ENCODE results near the gene ELMO1. TPM values are rescaled to one million over a fixed set of nuclear protein-coding genes. Genes with fewer than 3 reads are reported as not detected.

ELMO1 gene
- total and polyA plus RNA-seq, 10 of the 15 experiments (the other 5 are each of a cell fraction or from before 2014, with no cell fraction given) = 22.6 to 85.9 (median 56.6) TPM

DNA sequence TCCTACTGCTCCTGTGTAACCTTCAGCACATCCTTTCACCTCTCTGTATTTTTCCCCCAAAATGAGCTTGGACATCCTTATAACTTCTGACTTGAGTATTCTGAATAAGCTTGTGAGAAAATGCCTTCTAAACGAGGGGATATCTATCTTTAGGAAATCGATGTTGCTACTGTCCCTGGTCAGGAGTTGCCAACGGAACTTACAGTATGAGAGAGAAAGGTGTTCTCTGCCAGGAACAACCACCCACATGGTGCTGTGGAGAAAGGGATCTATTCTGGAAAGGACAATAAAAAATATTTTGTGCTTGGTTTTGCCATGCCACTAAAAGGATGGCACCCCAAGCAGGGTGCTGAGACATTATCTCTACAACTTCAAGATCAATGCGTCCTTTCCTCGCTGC, 537.8 kb downstream of the ELMO1 start:
- TF ChIP-seq, protein P1, sequence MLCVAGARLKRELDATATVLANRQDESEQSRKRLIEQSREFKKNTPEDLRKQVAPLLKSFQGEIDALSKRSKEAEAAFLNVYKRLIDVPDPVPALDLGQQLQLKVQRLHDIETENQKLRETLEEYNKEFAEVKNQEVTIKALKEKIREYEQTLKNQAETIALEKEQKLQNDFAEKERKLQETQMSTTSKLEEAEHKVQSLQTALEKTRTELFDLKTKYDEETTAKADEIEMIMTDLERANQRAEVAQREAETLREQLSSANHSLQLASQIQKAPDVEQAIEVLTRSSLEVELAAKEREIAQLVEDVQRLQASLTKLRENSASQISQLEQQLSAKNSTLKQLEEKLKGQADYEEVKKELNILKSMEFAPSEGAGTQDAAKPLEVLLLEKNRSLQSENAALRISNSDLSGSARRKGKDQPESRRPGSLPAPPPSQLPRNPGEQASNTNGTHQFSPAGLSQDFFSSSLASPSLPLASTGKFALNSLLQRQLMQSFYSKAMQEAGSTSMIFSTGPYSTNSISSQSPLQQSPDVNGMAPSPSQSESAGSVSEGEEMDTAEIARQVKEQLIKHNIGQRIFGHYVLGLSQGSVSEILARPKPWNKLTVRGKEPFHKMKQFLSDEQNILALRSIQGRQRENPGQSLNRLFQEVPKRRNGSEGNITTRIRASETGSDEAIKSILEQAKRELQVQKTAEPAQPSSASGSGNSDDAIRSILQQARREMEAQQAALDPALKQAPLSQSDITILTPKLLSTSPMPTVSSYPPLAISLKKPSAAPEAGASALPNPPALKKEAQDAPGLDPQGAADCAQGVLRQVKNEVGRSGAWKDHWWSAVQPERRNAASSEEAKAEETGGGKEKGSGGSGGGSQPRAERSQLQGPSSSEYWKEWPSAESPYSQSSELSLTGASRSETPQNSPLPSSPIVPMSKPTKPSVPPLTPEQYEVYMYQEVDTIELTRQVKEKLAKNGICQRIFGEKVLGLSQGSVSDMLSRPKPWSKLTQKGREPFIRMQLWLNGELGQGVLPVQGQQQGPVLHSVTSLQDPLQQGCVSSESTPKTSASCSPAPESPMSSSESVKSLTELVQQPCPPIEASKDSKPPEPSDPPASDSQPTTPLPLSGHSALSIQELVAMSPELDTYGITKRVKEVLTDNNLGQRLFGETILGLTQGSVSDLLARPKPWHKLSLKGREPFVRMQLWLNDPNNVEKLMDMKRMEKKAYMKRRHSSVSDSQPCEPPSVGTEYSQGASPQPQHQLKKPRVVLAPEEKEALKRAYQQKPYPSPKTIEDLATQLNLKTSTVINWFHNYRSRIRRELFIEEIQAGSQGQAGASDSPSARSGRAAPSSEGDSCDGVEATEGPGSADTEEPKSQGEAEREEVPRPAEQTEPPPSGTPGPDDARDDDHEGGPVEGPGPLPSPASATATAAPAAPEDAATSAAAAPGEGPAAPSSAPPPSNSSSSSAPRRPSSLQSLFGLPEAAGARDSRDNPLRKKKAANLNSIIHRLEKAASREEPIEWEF (IDR thresholded peaks at IDR 0.05; ENCODE audit: insufficient replicate concordance, low read depth, low read length) = no peak
- no peak for TF ChIP-seq CEBPB (IDR thresholded peaks at IDR 0.05; ENCODE audit: borderline replicate concordance in 1 of 2, low read depth in 2 of 2, low read length in 2 of 2)
- no peak for TF ChIP-seq ZNF622 (IDR thresholded peaks at IDR 0.05)
- no peak for TF ChIP-seq NFIC (IDR thresholded peaks at IDR 0.05; ENCODE audit: low read depth, low read length)
- TF ChIP-seq, protein P2, sequence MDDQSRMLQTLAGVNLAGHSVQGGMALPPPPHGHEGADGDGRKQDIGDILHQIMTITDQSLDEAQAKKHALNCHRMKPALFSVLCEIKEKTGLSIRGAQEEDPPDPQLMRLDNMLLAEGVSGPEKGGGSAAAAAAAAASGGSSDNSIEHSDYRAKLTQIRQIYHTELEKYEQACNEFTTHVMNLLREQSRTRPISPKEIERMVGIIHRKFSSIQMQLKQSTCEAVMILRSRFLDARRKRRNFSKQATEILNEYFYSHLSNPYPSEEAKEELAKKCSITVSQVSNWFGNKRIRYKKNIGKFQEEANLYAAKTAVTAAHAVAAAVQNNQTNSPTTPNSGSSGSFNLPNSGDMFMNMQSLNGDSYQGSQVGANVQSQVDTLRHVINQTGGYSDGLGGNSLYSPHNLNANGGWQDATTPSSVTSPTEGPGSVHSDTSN (IDR thresholded peaks at IDR 0.05; ENCODE audit: insufficient replicate concordance, low read depth, low read length) = no peak
- TF ChIP-seq JUNB (IDR thresholded peaks at IDR 0.05) = no peak
- no peak for TF ChIP-seq BACH1 (IDR thresholded peaks at IDR 0.05; ENCODE audit: borderline replicate concordance)
- TF ChIP-seq PAX8 (IDR thresholded peaks at IDR 0.05) = no peak
- no peak for TF ChIP-seq FOS (IDR thresholded peaks at IDR 0.05; ENCODE audit: borderline replicate concordance, extremely low read depth, insufficient read length)
- no peak for TF ChIP-seq BCL11A (IDR thresholded peaks at IDR 0.05; ENCODE audit: low read depth, low read length)
- TF ChIP-seq RCOR1 (conservative IDR thresholded peaks at IDR 0.05; ENCODE audit: low read depth, low read length) = no peak
- no peak for TF ChIP-seq CHD4 (IDR thresholded peaks at IDR 0.05)
- TF ChIP-seq IKZF1 (conservative IDR thresholded peaks at IDR 0.05) = no peak
- TF ChIP-seq BHLHE40 (IDR thresholded peaks at IDR 0.05; ENCODE audit: borderline replicate concordance in 1 of 2, low read depth in 2 of 2, low read length in 1 of 2) = no peak
- intact Hi-C loops (cut with micrococcal nuclease; ENCODE audit: unreplicated experiment) = no loop called here
- SMC1A ChIA-PET (ENCODE audit: uncharacterized antibody, unreplicated experiment) = interaction anchor here (1.4 to 1.9 kb wide), 2 partner anchors 13 to 35 kb away, joined by 3 to 4 read pairs; no protein-coding TSS in a partner anchor
- no peak overlapping the region for H3K4me2 ChIP-seq (ENCODE audit: control insufficient read depth, insufficient read depth)
- DNase-seq (ENCODE audit: low read depth, low spot score) (no peak), FAIRE-seq (no peak), ATAC-seq (no peak)
- no peaks in the 10 kb centered on the region; a peak in 2 of 4 replicates for H3K36me3 ChIP-seq (ENCODE audit: control insufficient read depth in 2 of 2, insufficient read depth in 2 of 2, low read length in 1 of 2)
- POLR2A ChIA-PET = no interaction called here
- RAD21 ChIA-PET (ENCODE audit: unreplicated experiment) = no interaction called here
- no peaks in the 10 kb centered on the region for H3K9me3 ChIP-seq (replicated peaks; ENCODE audit: control insufficient read depth, insufficient read depth, low read length)
- no peak overlapping the region for H3K4me3 ChIP-seq
- H3K27me3 ChIP-seq (replicated peaks in 1 of 2; ENCODE audit: control insufficient read depth in 2 of 2, insufficient read depth in 2 of 2, low read length in 1 of 2) = no peaks in the 10 kb centered on the region
- CTCF ChIA-PET = interaction anchor here (1.1 kb wide), 1 partner anchor 9 kb away, joined by 4 read pairs; no protein-coding TSS in a partner anchor
- H3K79me2 ChIP-seq (ENCODE audit: control insufficient read depth, insufficient read depth, low read length) = no peaks in the 10 kb centered on the region; the same call in 1 of the 2 replicates
- no peaks in the 10 kb centered on the region for H4K20me1 ChIP-seq (ENCODE audit: control insufficient read depth, insufficient read depth)
- H2AFZ ChIP-seq (ENCODE audit: control insufficient read depth, low read depth, low read length) = no peak overlapping the region
- in situ Hi-C loops (cut with MboI) = no loop called here
- WGBS (ENCODE audit: insufficient coverage, insufficient replicate concordance, low lambda C conversion rate, missing lambda C conversion rate) = 83% methylated on average over 5 of the region's 5 CpGs
- no peak overlapping the region for H3K9ac ChIP-seq (ENCODE audit: control insufficient read depth, insufficient read depth, low read length)
- H3K27ac ChIP-seq (ENCODE audit: control insufficient read depth, insufficient read depth) = no peak overlapping the region
- H3K4me1 ChIP-seq (ENCODE audit: control insufficient read depth, insufficient read depth, low read length) = no peaks in the 10 kb centered on the region
- BruUV-seq (replicated peaks) = no TSS peak

Data from GM12878 (cell line).